Measurements from ENCODE around the gene MYBPHL.

MYBPHL gene

DNA sequence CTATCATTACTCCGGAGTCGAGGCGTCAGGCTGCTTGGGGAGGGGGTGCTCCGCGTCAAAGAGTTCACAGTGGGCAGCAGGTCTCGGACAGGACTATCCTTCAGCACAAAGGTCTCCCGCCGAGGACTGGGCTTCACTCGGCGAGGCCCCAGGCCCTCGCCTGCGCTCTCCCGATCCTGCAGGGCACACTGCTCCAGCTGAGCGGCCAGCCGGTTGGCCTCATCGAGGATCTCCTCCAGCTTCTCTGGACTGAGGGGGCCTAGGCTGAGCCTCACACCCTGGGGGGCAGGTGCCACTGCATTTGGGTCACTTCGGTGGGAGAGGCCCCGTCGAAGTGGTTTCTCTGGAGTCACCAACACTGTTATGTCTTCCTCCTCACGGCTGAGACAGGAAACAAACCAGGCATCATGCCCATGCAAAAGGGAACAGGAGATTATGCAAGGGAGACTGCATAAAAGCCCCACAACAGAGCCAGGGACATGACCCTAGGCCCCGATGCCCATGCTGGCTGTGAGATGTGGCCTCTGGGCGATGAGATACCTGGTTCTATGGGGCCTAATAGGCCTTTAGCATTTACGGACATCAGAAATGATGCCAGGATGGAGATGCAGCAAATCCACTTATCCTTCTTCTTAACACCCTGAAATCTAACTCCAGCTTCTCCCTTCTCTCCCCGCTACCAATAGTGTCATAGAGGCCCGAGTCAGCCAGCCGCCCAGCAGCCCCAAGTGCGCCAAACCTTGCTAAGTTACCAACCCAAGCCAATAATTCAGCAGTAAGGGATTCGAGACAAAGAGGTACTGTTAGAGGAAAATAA is 24.9 kb downstream of the MYBPHL start:
- no peak for DNase-seq (ENCODE audit: low read depth in 2 of 2, low spot score in 1 of 2)

DNA sequence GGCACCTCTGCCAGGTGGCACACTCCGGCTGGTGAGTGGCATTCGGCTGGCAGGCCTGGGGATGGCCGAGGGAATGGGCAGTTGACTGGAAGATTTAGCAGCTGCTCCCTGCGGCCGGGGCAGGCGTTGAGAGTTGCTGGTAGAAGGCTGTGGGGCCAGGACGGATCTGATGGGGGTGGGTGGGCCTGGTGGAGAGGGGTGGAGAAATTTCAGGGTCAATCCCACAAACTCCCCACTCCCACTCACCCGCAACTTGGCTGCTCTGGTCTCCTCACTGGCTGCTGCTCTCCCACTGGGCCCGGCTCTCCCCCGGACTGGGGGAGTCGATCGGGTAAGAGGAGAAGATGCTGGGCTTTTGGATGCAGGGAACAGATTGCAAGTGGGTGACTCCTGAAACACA is 25.9 kb downstream of the MYBPHL start:
- no peak for DNase-seq (ENCODE audit: low read depth in 2 of 2, low spot score in 1 of 2)

DNA sequence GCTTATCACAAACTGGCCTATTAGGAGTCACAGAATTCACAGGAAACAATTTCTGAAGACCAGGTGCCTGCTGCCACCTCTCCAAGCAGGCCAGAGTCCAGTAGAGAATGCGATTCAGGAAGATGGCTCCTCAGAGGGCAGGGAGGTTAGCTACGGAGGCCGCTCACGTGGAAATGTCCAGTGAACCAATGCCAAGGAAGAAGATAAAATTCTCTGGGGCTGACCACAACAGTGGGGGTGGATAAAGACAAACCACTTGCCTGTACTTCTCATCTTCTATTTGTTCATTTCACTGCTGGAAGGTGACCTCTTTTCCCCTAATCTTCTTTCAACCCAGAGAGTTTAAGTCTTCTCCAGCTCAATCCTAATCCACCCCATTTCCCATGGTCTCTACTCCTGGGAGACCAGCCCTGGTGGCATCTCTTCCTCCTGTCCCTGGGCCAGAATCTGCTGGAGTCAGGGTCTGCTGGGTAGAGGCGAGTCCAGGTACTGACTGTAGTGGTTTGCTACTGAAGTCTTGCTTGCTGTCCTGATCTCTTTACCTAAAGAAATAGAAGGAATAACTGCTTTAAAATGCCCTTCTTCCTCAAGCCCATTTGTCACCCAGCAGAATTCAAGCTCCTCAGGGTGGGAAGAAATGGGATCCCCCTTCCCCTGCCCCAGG is 27.1 kb downstream of the MYBPHL start:
- no peak for DNase-seq (ENCODE audit: low read depth in 2 of 2, low spot score in 1 of 2)

GRCh38 chr1:109277434-109278204 is 29.2 kb downstream of the MYBPHL start:
- DNase-seq (ENCODE audit: low read depth in 2 of 2, low spot score in 1 of 2), result peak; percentile 28 to 29

DNA sequence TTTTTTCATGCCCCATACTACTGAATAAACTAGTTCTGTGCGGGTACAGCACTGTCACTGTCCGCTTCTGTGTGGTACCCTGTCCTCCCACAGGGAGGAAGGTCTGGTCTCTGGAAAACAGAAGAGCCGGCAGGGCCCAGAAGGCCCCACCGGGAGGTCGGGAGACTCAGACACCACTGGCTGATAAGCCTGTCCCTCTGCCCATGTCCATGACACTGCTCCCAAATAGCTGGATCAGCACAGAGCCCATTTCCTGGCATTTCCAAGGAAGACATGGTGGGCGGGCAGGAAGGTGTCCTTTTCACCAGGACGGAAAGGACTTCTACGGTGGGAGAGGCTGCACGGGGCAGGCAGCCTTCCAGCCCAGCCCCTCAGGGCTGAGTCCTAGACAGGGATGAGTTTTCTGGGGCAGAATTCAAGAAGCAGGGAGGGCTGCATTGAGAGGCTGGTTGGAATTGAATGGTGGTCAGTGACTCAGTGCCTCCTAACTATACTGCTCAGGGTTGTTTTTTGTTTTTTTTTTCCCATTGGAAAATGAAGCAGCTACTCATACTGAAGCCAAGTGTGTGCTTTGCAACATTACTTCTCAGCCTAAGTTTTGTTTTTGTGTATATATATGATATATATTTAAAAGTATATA is 31.0 kb downstream of the MYBPHL start:
- no peak for DNase-seq (ENCODE audit: low read depth in 2 of 2, low spot score in 1 of 2)

- DNase-seq (ENCODE audit: low read depth in 2 of 2, low spot score in 1 of 2), result no peak
Observed at GRCh38 chr1:109274533-109275476, 32.0 kb downstream of the MYBPHL start.

GRCh38 chr1:109273570-109274288 is 33.1 kb downstream of the MYBPHL start:
- DNase-seq (ENCODE audit: low read depth in 2 of 2, low spot score in 1 of 2), result no peak

DNA sequence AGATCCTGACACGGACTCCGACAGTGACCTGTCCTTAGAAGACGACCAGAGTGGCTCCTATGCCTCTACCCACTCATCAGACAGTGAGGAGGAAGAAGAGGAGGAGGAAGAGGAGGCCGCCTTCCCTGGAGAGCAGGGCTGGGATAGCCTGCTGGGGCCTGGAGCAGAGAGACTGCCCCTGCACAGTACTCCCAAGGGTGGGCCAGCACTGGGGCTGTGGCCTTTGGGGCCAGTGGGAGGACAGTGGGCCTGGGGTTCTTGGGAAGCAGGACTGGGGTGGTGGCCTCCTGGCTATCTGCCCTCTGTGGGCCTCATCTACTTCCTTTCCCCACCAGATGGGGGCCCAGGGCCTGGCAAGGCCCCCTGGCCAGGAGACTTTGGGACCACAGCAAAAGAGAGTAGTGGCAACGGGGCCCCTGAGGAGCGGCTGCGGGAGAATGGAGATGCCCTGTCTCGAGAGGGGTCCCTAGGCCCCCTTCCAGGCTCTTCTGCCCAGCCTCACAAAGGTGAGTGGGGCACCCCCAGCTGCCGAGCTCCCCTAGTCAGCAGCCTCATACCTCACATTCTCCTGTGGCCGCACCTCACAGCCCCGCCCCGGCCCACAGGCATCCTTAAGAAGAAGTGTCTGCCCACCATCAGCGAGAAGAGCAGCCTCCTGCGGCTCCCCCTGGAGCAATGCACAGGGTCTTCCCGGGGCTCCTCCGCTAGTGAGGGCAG is 33.8 kb downstream of the MYBPHL start:
- DNase-seq (ENCODE audit: low read depth in 2 of 2, low spot score in 1 of 2), result no peak

DNA sequence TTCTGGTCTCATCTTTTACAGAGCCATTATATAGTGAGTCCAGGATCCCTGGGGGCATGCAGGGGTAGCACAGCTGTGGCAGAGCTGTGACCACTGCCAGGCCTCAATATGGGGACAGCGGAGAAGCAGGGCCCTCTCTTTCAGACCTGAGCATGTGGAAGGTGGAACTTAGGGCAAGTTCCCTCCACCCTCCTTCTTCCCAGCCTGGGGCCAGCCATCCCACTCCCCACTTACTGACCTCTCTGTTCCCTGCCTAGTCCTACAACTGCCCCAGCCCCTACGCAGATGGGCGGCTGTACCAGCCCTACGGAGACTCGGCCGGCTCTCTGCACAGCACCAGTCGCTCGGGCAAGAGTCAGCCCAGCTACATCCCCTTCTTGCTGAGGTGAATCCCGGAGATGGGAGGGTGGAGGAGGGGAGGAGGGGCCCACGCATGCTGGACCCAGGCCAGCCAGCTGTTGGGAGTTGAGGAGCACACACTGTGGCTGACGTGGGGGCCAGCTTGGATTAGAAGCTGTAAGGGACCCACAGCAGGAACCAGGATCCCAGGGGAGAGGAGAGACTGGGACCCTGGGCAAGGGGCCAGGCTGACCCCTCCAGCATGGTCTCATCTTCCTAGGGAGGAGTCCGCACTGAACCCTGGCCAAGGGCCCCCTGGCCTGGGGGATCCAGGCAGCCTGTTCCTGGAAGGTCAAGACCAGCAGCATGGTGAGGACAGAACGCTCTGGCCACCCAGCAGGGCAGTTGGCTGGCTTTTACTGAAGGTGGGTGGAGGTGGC is 34.6 kb downstream of the MYBPHL start:
- DNase-seq (ENCODE audit: low read depth in 2 of 2, low spot score in 1 of 2), result no peak

GRCh38 chr1:109271458-109271857 is 35.4 kb downstream of the MYBPHL start:
- DNase-seq (ENCODE audit: low read depth in 2 of 2, low spot score in 1 of 2), result no peak

DNA sequence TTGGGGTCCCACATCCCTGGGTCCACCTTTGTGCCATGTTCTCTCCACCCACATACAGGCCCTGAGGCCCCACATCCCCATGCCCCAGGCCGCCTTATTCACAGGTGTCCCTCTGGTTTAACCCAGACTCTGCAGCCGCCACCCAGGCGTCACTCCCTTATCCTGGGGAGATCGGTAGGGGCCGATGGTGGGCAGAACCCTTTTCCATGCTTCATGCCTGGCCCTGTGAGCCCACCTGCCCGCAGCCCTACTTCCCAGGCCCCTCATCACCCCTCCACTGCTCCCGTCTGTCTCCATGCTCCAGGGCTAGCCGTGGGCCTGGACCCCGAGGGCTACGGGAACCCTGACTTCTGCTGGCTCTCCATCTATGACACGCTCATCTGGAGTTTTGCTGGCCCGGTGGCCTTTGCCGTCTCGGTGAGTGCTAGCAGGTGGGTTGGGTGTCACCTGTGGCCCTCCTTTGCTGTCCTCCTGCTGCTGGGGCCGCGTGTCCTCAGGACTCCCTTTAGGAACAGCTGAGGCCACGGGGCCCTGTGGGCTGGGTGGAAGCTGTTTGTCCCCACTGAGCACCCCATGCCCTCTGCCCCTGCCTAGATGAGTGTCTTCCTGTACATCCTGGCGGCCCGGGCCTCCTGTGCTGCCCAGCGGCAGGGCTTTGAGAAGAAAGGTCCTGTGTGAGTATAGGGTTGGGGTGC is 36.0 kb downstream of the MYBPHL start:
- DNase-seq (ENCODE audit: low read depth in 2 of 2, low spot score in 1 of 2), result no peak

- no peak for DNase-seq (ENCODE audit: low read depth in 2 of 2, low spot score in 1 of 2)
Observed at GRCh38 chr1:109269981-109270622, 36.7 kb downstream of the MYBPHL start.

DNA sequence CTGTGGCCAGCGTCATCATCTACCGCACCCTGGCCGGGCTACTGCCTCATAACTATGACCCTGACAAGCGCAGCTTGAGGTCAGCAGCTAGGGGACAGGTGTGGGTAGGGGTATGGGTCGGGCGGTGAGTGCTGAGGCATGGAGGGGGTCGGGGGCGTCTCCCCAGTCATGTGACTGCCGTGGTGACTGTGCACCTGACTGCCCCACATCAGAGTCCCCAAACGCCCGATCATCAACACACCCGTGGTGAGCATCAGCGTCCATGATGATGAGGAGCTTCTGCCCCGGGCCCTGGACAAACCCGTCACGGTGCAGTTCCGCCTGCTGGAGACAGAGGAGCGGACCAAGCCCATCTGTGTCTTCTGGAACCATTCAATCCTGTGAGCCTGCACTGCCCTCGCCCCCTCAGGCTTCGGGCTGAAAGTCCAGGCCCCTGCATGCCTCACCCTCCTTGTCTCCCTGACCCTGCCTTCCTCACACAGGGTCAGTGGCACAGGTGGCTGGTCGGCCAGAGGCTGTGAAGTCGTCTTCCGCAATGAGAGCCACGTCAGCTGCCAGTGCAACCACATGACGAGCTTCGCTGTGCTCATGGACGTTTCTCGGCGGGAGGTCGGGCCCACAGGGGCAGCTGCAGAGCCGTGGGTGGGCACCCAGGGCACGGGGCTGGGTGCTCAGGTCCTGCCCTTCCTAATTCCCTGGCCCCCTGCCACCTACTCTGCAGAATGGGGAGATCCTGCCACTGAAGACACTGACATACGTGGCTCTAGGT is 37.4 kb downstream of the MYBPHL start:
- DNase-seq (ENCODE audit: low read depth in 2 of 2, low spot score in 1 of 2), result no peak

DNA sequence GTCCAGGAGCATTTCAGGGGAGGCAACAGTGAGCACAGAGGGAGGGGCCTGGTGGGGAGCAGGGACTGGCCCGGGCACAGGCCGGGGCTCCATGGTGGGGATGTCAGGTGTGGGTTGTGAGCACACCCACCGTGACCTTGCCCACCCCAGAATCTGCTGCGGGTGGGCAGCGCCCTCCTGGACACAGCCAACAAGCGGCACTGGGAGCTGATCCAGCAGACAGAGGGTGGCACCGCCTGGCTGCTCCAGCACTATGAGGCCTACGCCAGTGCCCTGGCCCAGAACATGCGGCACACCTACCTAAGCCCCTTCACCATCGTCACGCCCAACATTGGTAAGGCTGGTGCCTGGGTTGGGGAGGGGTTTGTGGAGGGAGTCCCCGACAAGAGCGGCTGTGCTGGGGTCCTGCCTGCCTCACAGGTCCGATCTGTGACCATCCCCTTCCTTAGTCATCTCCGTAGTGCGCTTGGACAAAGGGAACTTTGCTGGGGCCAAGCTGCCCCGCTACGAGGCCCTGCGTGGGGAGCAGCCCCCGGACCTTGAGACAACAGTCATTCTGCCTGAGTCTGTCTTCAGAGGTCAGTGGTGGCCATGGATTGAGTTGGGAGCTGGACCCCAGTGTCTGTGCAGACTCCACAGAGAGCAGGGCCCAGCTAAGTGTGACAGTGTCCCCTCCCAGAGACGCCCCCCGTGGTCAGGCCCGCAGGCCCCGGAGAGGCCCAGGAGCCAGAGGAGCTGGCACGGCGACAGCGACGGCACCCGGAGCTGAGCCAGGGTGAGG is 38.2 kb downstream of the MYBPHL start:
- no peak for DNase-seq (ENCODE audit: low read depth in 2 of 2, low spot score in 1 of 2)

GRCh38 chr1:109267743-109268300 is 39.0 kb downstream of the MYBPHL start:
- no peak for DNase-seq (ENCODE audit: low read depth in 2 of 2, low spot score in 1 of 2)

Data from stimulated activated CD8-positive, alpha-beta memory T cell treated with anti-CD3 and anti-CD28 coated beads, Interleukin-4, amount 100 ng/mL, for 4 hours (primary cell).